Measurements from ENCODE around the gene ATF4. TPM values are rescaled to one million over a fixed set of nuclear protein-coding genes. Genes with fewer than 3 reads are reported as not detected.

ATF4 gene
- total RNA-seq, 1 experiment from 2014 or later, result 230 TPM

- POLR2A ChIA-PET (ENCODE audit: unreplicated experiment), result no interaction called here
- Histone ChIP-seq H4K20me1 (ENCODE audit: low read length) (no peaks in the 10 kb centered on the region), H3K9ac (ENCODE audit: low read length) (no peak overlapping the region)
Measured at GRCh38 chr22:39496131-39496838, 24.1 kb upstream of the ATF4 start.

DNA sequence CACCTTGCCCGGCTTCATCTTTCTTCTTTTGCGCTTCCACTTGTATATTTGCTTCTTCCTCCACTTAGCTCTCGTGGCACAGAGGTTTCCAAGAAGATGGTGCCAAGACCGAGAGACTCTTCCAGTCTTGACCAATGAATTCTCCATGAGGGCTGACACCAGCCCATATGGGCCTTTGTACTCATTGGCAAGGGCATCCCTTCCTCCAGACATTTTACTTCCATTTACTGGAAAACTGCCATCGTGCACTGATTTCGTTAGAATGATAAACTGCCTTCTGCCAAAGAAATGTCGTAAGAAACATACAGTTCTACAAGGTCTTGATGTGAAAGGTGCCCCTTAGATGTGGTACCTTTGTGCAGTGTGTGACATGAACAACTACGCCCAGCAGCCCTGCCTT, 22.9 kb upstream of the ATF4 start:
- no peaks in the 10 kb centered on the region for H4K20me1 ChIP-seq (ENCODE audit: low read length)
- no peak overlapping the region for H3K27ac ChIP-seq (ENCODE audit: low read length)
- no peak overlapping the region for H3K9ac ChIP-seq (ENCODE audit: low read length)
- no peak overlapping the region for H3K4me3 ChIP-seq (ENCODE audit: low read length)
- H3K79me2 ChIP-seq (ENCODE audit: low read length), result peaks cover 3% of the 10 kb centered on the region
- no peaks in the 10 kb centered on the region for H3K9me2 ChIP-seq (replicated peaks; ENCODE audit: low read length)
- ChIA-PET CTCF (no interaction called here), POLR2A (ENCODE audit: unreplicated experiment) (no interaction called here)
- H3F3A ChIP-seq (ENCODE audit: low read length, unreplicated experiment), result no peaks in the 10 kb centered on the region
- no peak overlapping the region for H2AFZ ChIP-seq (ENCODE audit: low read length)
- H3K9me3 ChIP-seq (ENCODE audit: low read length), result no peaks in the 10 kb centered on the region
- intact Hi-C loops (cut with micrococcal nuclease), result loop anchor here (5.0 to 10.0 kb wide), 2 partner anchors 35 to 63 kb away; partner anchors contain the start of gene RPS19BP1
- no peaks in the 10 kb centered on the region for H3K27me3 ChIP-seq (ENCODE audit: low read length)
- DNase-seq (no peak), ATAC-seq (no peak)
- TF ChIP-seq EZH2 (IDR thresholded peaks at IDR 0.05; ENCODE audit: low read length, unreplicated experiment) (no peak), CTCF (conservative IDR thresholded peaks at IDR 0.05; ENCODE audit: low read depth, low read length) (no peak), EZH2phosphoT487 (IDR thresholded peaks at IDR 0.05; ENCODE audit: borderline replicate concordance, low read length) (no peak)
- no TSS peak for BruUV-seq (replicated peaks)
- no peaks in the 10 kb centered on the region for H3K36me3 ChIP-seq (ENCODE audit: low read depth, low read length)
- peaks cover 23% of the 10 kb centered on the region for H3K4me1 ChIP-seq (ENCODE audit: insufficient read depth, low read length)
- no peak overlapping the region for H3K4me2 ChIP-seq (ENCODE audit: low read length)

More at GRCh38 chr22:39496131-39496838, 24.1 kb upstream of the ATF4 start:
- BruUV-seq (replicated peaks), result no TSS peak
- DNase-seq (peak; percentile 51), ATAC-seq (peak; percentile 87)
- Histone ChIP-seq H3K4me1 (ENCODE audit: insufficient read depth, low read length) (peaks cover 16% of the 10 kb centered on the region), H2AFZ (ENCODE audit: low read length) (no peak overlapping the region), H3K27ac (ENCODE audit: low read length) (no peak overlapping the region), H3K9me3 (ENCODE audit: low read length) (no peaks in the 10 kb centered on the region), H3F3A (ENCODE audit: low read length, unreplicated experiment) (no peaks in the 10 kb centered on the region), H3K27me3 (ENCODE audit: low read length) (no peaks in the 10 kb centered on the region), H3K9me2 (replicated peaks; ENCODE audit: low read length) (no peaks in the 10 kb centered on the region), H3K79me2 (ENCODE audit: low read length) (no peaks in the 10 kb centered on the region), H3K4me3 (ENCODE audit: low read length) (no peak overlapping the region), H3K36me3 (ENCODE audit: low read depth, low read length) (no peaks in the 10 kb centered on the region), H3K4me2 (ENCODE audit: low read length) (no peak overlapping the region)
- intact Hi-C loops (cut with micrococcal nuclease), result loop anchor here (5.0 to 10.0 kb wide), 2 partner anchors 36 to 61 kb away; partner anchors contain the start of gene RPS19BP1
- peak; percentile 75 for TF ChIP-seq CTCF (conservative IDR thresholded peaks at IDR 0.05; ENCODE audit: low read depth, low read length)
- TF ChIP-seq EZH2phosphoT487 (IDR thresholded peaks at IDR 0.05; ENCODE audit: borderline replicate concordance, low read length), result no peak
- no peak for TF ChIP-seq EZH2 (IDR thresholded peaks at IDR 0.05; ENCODE audit: low read length, unreplicated experiment)
- CTCF ChIA-PET, result interaction anchor here (0.6 to 1.2 kb wide), 6 partner anchors 21 to 540 kb away, joined by 3 to 8 read pairs (median 4); partner anchors contain the start of gene TAB1

DNA sequence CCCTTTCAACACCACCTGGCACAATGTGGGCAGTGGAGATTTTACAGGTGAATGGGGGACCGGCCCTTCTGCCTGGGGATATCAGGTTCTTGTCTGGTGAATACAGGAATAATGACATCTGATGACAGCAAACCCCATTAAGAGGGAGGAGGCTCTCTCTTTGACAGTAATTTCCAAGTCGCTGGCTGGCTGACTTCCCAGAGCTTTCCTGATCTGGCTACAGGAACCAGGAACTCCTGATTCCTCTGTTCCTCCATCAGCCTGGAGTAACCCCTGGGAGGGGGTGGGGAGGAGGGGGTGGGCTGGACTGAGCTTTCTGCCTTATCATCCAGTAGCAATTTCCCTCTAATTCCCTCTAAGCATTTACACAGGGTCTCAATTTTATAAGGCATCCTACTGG, 22.0 kb upstream of the ATF4 start:
- H3F3A ChIP-seq (ENCODE audit: low read length, unreplicated experiment), result no peaks in the 10 kb centered on the region
- no peaks in the 10 kb centered on the region for H4K20me1 ChIP-seq (ENCODE audit: low read length)
- no peak for ATAC-seq
- H3K36me3 ChIP-seq (ENCODE audit: low read depth, low read length), result no peaks in the 10 kb centered on the region
- H3K9me3 ChIP-seq (ENCODE audit: low read length), result no peaks in the 10 kb centered on the region
- H3K4me1 ChIP-seq (ENCODE audit: insufficient read depth, low read length), result peaks cover 23% of the 10 kb centered on the region
- no peak overlapping the region for H3K4me2 ChIP-seq (ENCODE audit: low read length)
- H3K9ac ChIP-seq (ENCODE audit: low read length), result no peak overlapping the region
- H3K79me2 ChIP-seq (ENCODE audit: low read length), result peaks cover 13% of the 10 kb centered on the region
- H3K27me3 ChIP-seq (ENCODE audit: low read length), result no peaks in the 10 kb centered on the region
- no peak overlapping the region for H3K4me3 ChIP-seq (ENCODE audit: low read length)
- intact Hi-C loops (cut with micrococcal nuclease), result loop anchor here (5.0 to 10.0 kb wide), 2 partner anchors 34 to 64 kb away; partner anchors contain the start of gene RPS19BP1
- POLR2A ChIA-PET (ENCODE audit: unreplicated experiment), result no interaction called here
- H3K27ac ChIP-seq (ENCODE audit: low read length), result no peak overlapping the region
- H2AFZ ChIP-seq (ENCODE audit: low read length), result no peak overlapping the region
- no peaks in the 10 kb centered on the region for H3K9me2 ChIP-seq (replicated peaks; ENCODE audit: low read length)
- no TSS peak for BruUV-seq (replicated peaks)
- CTCF ChIA-PET, result no interaction called here
- DNase-seq, result no peak
- TF ChIP-seq EZH2phosphoT487 (IDR thresholded peaks at IDR 0.05; ENCODE audit: borderline replicate concordance, low read length), result no peak
- TF ChIP-seq CTCF (conservative IDR thresholded peaks at IDR 0.05; ENCODE audit: low read depth, low read length), result no peak
- TF ChIP-seq EZH2 (IDR thresholded peaks at IDR 0.05; ENCODE audit: low read length, unreplicated experiment), result no peak
